ENCODE measurements around the gene RCAN1. TPM values are rescaled to one million over a fixed set of nuclear protein-coding genes. Genes with fewer than 3 reads are reported as not detected.
A peak's percentile ranks its signal among the peaks of the same experiment; 100 is the strongest.
"Not testable (repeated sequence)": the region's sequence is repeated elsewhere in the genome, so short reads cannot be mapped to it uniquely, and the experiment has no call there.

RCAN1 gene
- total and polyA plus RNA-seq, 4 donors: 12.2 to 32.8 (median 29.8) TPM

DNA sequence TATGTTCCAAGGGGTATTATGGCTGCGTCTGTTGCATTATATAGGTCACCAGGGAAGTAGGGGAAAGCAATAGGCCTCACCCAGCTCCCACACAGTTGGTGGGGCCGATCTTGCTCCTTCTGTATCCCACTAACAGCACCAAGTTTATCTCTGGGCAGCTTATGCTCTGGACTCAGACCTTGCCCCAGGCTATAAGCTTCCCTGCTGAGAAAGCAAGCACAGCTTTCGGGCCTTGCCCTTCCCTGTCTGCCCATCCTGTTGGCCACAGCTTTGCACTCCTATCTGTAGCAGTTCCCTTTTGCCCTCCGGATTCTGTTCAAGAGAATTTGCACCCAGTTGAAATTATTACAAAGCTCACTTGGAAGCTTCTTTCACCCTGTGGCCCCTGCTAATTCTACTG, 115.8 kb downstream of the RCAN1 start:
- DNase-seq (no peak), ATAC-seq (ENCODE audit: insufficient read depth, low FRiP score) (no peak)
- TF ChIP-seq, protein P1, sequence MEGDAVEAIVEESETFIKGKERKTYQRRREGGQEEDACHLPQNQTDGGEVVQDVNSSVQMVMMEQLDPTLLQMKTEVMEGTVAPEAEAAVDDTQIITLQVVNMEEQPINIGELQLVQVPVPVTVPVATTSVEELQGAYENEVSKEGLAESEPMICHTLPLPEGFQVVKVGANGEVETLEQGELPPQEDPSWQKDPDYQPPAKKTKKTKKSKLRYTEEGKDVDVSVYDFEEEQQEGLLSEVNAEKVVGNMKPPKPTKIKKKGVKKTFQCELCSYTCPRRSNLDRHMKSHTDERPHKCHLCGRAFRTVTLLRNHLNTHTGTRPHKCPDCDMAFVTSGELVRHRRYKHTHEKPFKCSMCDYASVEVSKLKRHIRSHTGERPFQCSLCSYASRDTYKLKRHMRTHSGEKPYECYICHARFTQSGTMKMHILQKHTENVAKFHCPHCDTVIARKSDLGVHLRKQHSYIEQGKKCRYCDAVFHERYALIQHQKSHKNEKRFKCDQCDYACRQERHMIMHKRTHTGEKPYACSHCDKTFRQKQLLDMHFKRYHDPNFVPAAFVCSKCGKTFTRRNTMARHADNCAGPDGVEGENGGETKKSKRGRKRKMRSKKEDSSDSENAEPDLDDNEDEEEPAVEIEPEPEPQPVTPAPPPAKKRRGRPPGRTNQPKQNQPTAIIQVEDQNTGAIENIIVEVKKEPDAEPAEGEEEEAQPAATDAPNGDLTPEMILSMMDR (IDR thresholded peaks at IDR 0.05; ENCODE audit: control extremely low read depth, extremely low read depth): no peak
- peaks cover 0 to 3% (median 0%) of the 10 kb centered on the region in 4 donors for H3K9me3 ChIP-seq (ENCODE audit: control insufficient read depth in 4 of 4, insufficient read depth in 3 of 4, low read length in 3 of 4)
- WGBS, 2 donors: 89 to 92% methylated on average over 4 of the region's 4 CpGs
- no peaks in the 10 kb centered on the region for H3K36me3 ChIP-seq (ENCODE audit: control insufficient read depth in 4 of 4, insufficient read depth in 4 of 4, low read length in 4 of 4)
- no peak overlapping the region for H3K27ac ChIP-seq (ENCODE audit: low read depth in 1 of 2, low read length in 1 of 2)
- H3K27me3 ChIP-seq (ENCODE audit: control insufficient read depth in 3 of 3, insufficient read depth in 3 of 3, low read length in 2 of 3): no peaks in the 10 kb centered on the region
- no peak overlapping the region for H3K4me3 ChIP-seq
- peaks cover 0 to 2% (median 0%) of the 10 kb centered on the region in 5 donors for H3K4me1 ChIP-seq (ENCODE audit: control insufficient read depth in 5 of 5, insufficient read depth in 5 of 5, low read length in 5 of 5)
- H3K9ac ChIP-seq (ENCODE audit: insufficient read depth in 1 of 2, low read length in 2 of 2): no peak overlapping the region

DNA sequence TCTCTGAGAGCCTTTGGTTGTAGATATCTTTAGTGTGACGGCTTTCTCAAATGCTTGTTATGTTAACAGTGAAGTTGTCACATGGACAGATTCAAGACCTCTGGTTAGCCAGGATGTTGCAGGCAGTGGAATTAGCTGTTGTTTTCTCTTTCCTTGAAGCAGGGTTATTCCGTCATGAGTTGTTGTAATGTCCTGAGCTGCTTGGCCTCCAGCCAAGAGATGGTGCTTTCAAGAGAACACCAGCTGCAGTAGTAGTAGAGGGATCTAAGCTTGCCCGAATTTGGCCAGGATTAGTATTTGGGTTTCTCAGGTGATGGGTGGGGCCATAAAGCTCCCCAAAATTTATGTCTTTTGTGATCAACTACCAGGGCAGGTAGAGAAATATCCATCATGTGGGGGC, 116.3 kb downstream of the RCAN1 start:
- WGBS, 2 donors: 49 to 50% methylated on average over 3 of the region's 3 CpGs
- DNase-seq (peak; percentile 31 to 59 (median 38)), ATAC-seq (ENCODE audit: insufficient read depth, low FRiP score) (no peak)
- no peaks in the 10 kb centered on the region for H3K36me3 ChIP-seq (ENCODE audit: control insufficient read depth in 4 of 4, insufficient read depth in 4 of 4, low read length in 4 of 4)
- no peak overlapping the region for H3K9ac ChIP-seq (ENCODE audit: insufficient read depth in 1 of 2, low read length in 2 of 2)
- H3K4me3 ChIP-seq: no peak overlapping the region
- H3K4me1 ChIP-seq (ENCODE audit: control insufficient read depth in 5 of 5, insufficient read depth in 5 of 5, low read length in 5 of 5): peaks cover 0 to 2% (median 0%) of the 10 kb centered on the region in 5 donors
- TF ChIP-seq, protein P1 (IDR thresholded peaks at IDR 0.05; ENCODE audit: control extremely low read depth, extremely low read depth): no peak
- H3K9me3 ChIP-seq (ENCODE audit: control insufficient read depth in 4 of 4, insufficient read depth in 3 of 4, low read length in 3 of 4): peaks cover 0 to 3% (median 0%) of the 10 kb centered on the region in 4 donors
- no peak overlapping the region for H3K27ac ChIP-seq (ENCODE audit: low read depth in 1 of 2, low read length in 1 of 2)
- H3K27me3 ChIP-seq (ENCODE audit: control insufficient read depth in 3 of 3, insufficient read depth in 3 of 3, low read length in 2 of 3): no peaks in the 10 kb centered on the region

DNA sequence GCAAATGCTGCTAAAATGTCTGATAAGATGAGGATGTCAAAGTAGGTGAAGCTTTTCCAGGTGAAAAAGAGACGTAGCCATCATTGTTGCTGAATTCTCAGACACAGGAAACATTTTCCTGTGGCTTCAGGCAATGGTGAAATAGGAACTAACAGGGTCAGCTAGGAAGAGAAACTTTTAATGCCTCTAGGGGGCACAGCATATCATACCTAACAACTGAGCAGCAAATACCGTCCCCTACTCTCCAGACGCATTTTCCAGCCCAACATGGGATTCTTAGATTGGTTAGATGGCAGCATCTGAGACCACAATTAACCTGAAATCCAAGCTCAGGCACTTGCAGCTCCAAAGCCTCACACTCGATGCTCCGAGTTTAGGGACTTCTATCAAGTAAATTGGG, 131.1 kb downstream of the RCAN1 start:
- not testable (repeated sequence) for H3K4me3 ChIP-seq; H3K27ac ChIP-seq (ENCODE audit: low read depth in 1 of 2, low read length in 1 of 2); ATAC-seq (ENCODE audit: insufficient read depth, low FRiP score); H3K27me3 ChIP-seq (ENCODE audit: control insufficient read depth in 3 of 3, insufficient read depth in 3 of 3, low read length in 2 of 3); H3K9me3 ChIP-seq (ENCODE audit: control insufficient read depth in 4 of 4, insufficient read depth in 3 of 4, low read length in 3 of 4); H3K36me3 ChIP-seq (ENCODE audit: control insufficient read depth in 4 of 4, insufficient read depth in 4 of 4, low read length in 4 of 4); DNase-seq; H3K4me1 ChIP-seq (ENCODE audit: control insufficient read depth in 5 of 5, insufficient read depth in 5 of 5, low read length in 5 of 5); H3K9ac ChIP-seq (ENCODE audit: insufficient read depth in 1 of 2, low read length in 2 of 2)
- no CpG with 5 or more reads among the region's 5 CpGs for whole genome bisulfite sequencing, 2 donors

DNA sequence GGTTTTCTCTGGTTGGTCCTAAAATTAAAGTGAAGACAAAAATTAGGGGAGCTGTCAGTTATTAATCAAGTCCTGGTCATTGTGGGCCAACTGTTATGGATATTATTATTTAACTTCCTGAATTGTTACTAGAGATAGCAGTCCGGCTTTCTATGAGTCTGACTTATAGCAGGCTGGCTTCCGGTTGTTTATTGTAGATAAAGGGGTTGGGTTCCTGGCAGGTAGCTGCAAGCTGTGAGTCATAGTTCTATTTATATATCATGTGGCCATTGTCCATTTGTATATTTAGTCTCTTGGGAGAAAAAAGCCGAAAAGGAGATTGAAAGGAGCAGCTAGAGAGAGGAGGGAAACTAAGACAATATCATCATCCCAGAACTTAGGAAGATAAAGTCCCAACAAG, 131.5 kb downstream of the RCAN1 start:
- no CpG with 5 or more reads among the region's 3 CpGs for WGBS, 2 donors
- not testable (repeated sequence) for H3K4me3 ChIP-seq; DNase-seq; H3K9ac ChIP-seq (ENCODE audit: insufficient read depth in 1 of 2, low read length in 2 of 2); H3K27me3 ChIP-seq (ENCODE audit: control insufficient read depth in 3 of 3, insufficient read depth in 3 of 3, low read length in 2 of 3); H3K27ac ChIP-seq (ENCODE audit: low read depth in 1 of 2, low read length in 1 of 2); H3K4me1 ChIP-seq (ENCODE audit: control insufficient read depth in 5 of 5, insufficient read depth in 5 of 5, low read length in 5 of 5); ATAC-seq (ENCODE audit: insufficient read depth, low FRiP score); H3K9me3 ChIP-seq (ENCODE audit: control insufficient read depth in 4 of 4, insufficient read depth in 3 of 4, low read length in 3 of 4); H3K36me3 ChIP-seq (ENCODE audit: control insufficient read depth in 4 of 4, insufficient read depth in 4 of 4, low read length in 4 of 4)

DNA sequence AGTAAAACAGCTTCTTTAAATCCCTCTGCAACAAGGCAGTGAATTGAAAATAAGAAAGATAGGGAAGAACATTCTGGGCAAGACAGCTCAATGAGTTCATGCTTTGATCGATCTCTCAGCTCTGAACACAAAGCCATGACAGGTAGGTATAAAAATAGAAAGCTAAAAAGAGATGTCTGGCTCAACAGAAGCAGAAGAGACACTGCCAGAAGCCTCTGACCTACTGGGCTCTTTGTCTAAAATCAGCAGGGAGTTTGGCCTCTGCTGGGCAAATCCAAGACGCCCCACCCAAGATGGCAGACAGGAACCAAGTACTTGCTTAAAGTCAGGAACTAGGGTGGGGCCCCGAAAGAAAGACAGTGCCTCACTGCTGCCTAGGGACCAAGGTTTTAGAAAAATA, 147.6 kb downstream of the RCAN1 start:
- H3K36me3 ChIP-seq (ENCODE audit: control insufficient read depth in 4 of 4, insufficient read depth in 4 of 4, low read length in 4 of 4); DNase-seq; H3K9ac ChIP-seq (ENCODE audit: insufficient read depth in 1 of 2, low read length in 2 of 2); H3K4me1 ChIP-seq (ENCODE audit: control insufficient read depth in 5 of 5, insufficient read depth in 5 of 5, low read length in 5 of 5); H3K27ac ChIP-seq (ENCODE audit: low read depth in 1 of 2, low read length in 1 of 2); H3K4me3 ChIP-seq; ATAC-seq (ENCODE audit: insufficient read depth, low FRiP score); H3K9me3 ChIP-seq (ENCODE audit: control insufficient read depth in 4 of 4, insufficient read depth in 3 of 4, low read length in 3 of 4); H3K27me3 ChIP-seq (ENCODE audit: control insufficient read depth in 3 of 3, insufficient read depth in 3 of 3, low read length in 2 of 3): not testable (repeated sequence)
- no CpG with 5 or more reads among the region's 3 CpGs for WGBS, 2 donors

Other genes with a start within 250 kb of the RCAN1 start
- 1 to 10 TPM; 3.5 to 8.0 TPM for gene SMIM11, start 239.6 kb downstream of the RCAN1 start, total RNA-seq
- 1 to 10 TPM; 5.9 to 7.3 TPM for gene SMIM11, start 239.6 kb downstream of the RCAN1 start, polyA plus RNA-seq
- gene SMIM34, start 191.2 kb downstream of the RCAN1 start, total RNA-seq: 1 to 10 TPM in 1 of 2 donors, under 1 TPM in 1; 0.57 to 1.3 TPM
- under 1 TPM; 0.49 TPM for gene SMIM34, start 191.2 kb downstream of the RCAN1 start, polyA plus RNA-seq
- 10 to 100 TPM in 1 of 2 donors, 1 to 10 TPM in 1; 6.5 to 29.5 TPM for gene KCNE1, start 102.9 kb downstream of the RCAN1 start, total RNA-seq
- gene KCNE1, start 102.9 kb downstream of the RCAN1 start, polyA plus RNA-seq: 10 to 100 TPM in 1 of 2 donors, 1 to 10 TPM in 1; 5.0 to 23.2 TPM
- 10 to 100 TPM; 35.4 to 63.9 TPM for gene CLIC6, start 53.9 kb upstream of the RCAN1 start, total RNA-seq
- gene CLIC6, start 53.9 kb upstream of the RCAN1 start, polyA plus RNA-seq: 10 to 100 TPM; 15.1 to 25.9 TPM

Data from lung (tissue), 12 donors.